ENCODE results near the gene OTOP3. TPM values are rescaled to one million over a fixed set of nuclear protein-coding genes. Genes with fewer than 3 reads are reported as not detected.

Gene OTOP3
- total RNA-seq, 1 experiment from 2014 or later, result not detected

GRCh38 chr17:74950207-74950606 is 14.5 kb downstream of the OTOP3 start:
- Histone ChIP-seq H3K9ac (ENCODE audit: low read length) (no peak overlapping the region), H3K9me2 (replicated peaks; ENCODE audit: low read length) (no peaks in the 10 kb centered on the region), H4K20me1 (ENCODE audit: low read length) (no peaks in the 10 kb centered on the region), H2AFZ (ENCODE audit: low read length) (no peak overlapping the region), H3K36me3 (ENCODE audit: low read depth, low read length) (no peaks in the 10 kb centered on the region), H3K4me1 (ENCODE audit: insufficient read depth, low read length) (peaks cover 10% of the 10 kb centered on the region; the same call in 1 of the 2 replicates), H3K27ac (ENCODE audit: low read length) (no peak overlapping the region), H3K9me3 (ENCODE audit: low read length) (no peaks in the 10 kb centered on the region), H3K27me3 (ENCODE audit: low read length) (no peaks in the 10 kb centered on the region), H3K4me3 (ENCODE audit: low read length) (no peak overlapping the region), H3F3A (ENCODE audit: low read length, unreplicated experiment) (no peaks in the 10 kb centered on the region), H3K79me2 (ENCODE audit: low read length) (no peaks in the 10 kb centered on the region), H3K4me2 (ENCODE audit: low read length) (no peak overlapping the region)
- intact Hi-C loops (cut with micrococcal nuclease), result no loop called here
- ChIA-PET CTCF (no interaction called here), POLR2A (ENCODE audit: unreplicated experiment) (no interaction called here)
- BruUV-seq (replicated peaks), result no TSS peak
- DNase-seq, result peak; percentile 33
- peak; percentile 45 for ATAC-seq
- TF ChIP-seq, protein P1, sequence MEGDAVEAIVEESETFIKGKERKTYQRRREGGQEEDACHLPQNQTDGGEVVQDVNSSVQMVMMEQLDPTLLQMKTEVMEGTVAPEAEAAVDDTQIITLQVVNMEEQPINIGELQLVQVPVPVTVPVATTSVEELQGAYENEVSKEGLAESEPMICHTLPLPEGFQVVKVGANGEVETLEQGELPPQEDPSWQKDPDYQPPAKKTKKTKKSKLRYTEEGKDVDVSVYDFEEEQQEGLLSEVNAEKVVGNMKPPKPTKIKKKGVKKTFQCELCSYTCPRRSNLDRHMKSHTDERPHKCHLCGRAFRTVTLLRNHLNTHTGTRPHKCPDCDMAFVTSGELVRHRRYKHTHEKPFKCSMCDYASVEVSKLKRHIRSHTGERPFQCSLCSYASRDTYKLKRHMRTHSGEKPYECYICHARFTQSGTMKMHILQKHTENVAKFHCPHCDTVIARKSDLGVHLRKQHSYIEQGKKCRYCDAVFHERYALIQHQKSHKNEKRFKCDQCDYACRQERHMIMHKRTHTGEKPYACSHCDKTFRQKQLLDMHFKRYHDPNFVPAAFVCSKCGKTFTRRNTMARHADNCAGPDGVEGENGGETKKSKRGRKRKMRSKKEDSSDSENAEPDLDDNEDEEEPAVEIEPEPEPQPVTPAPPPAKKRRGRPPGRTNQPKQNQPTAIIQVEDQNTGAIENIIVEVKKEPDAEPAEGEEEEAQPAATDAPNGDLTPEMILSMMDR (conservative IDR thresholded peaks at IDR 0.05; ENCODE audit: low read depth, low read length), result no peak
- TF ChIP-seq EZH2phosphoT487 (IDR thresholded peaks at IDR 0.05; ENCODE audit: borderline replicate concordance, low read length) (no peak), EZH2 (IDR thresholded peaks at IDR 0.05; ENCODE audit: low read length, unreplicated experiment) (no peak)

DNA sequence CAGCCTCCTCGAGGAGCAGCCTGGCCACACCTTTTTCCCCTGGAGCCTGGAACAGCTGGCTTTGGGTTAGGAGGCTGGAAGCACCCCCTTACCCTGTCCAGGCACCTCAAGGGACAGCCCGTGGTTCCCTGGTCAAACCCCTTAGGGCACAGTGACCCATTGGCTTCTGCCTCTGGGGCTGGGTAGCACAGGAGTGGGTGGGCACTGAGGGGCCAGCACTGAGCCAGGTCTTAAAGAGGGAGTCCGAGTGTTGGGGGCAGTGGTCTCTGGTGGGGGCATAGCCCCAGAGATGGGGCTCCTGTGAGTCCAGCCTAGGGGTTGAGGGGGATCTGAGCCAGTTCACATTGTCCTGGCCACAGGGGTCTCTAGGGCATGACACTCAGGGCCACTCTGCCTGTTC is 15.4 kb downstream of the OTOP3 start:
- Histone ChIP-seq H2AFZ (ENCODE audit: low read length) (no peak overlapping the region), H3K4me2 (ENCODE audit: low read length) (no peak overlapping the region), H3K9me2 (replicated peaks; ENCODE audit: low read length) (no peaks in the 10 kb centered on the region), H4K20me1 (ENCODE audit: low read length) (no peaks in the 10 kb centered on the region), H3K4me1 (ENCODE audit: insufficient read depth, low read length) (peaks cover 5% of the 10 kb centered on the region; the same call in 1 of the 2 replicates), H3K4me3 (ENCODE audit: low read length) (no peak overlapping the region), H3K36me3 (ENCODE audit: low read depth, low read length) (no peaks in the 10 kb centered on the region), H3K79me2 (ENCODE audit: low read length) (no peaks in the 10 kb centered on the region), H3K9ac (ENCODE audit: low read length) (no peak overlapping the region), H3K27me3 (ENCODE audit: low read length) (no peaks in the 10 kb centered on the region), H3F3A (ENCODE audit: low read length, unreplicated experiment) (no peaks in the 10 kb centered on the region), H3K9me3 (ENCODE audit: low read length) (no peaks in the 10 kb centered on the region), H3K27ac (ENCODE audit: low read length) (no peak overlapping the region)
- DNase-seq (no peak), ATAC-seq (no peak)
- POLR2A ChIA-PET (ENCODE audit: unreplicated experiment), result no interaction called here
- CTCF ChIA-PET, result no interaction called here
- intact Hi-C loops (cut with micrococcal nuclease), result no loop called here
- no peak for TF ChIP-seq EZH2 (IDR thresholded peaks at IDR 0.05; ENCODE audit: low read length, unreplicated experiment)
- TF ChIP-seq, protein P1 (conservative IDR thresholded peaks at IDR 0.05; ENCODE audit: low read depth, low read length), result no peak
- TF ChIP-seq EZH2phosphoT487 (IDR thresholded peaks at IDR 0.05; ENCODE audit: borderline replicate concordance, low read length), result no peak
- TSS peak; percentile 38 for BruUV-seq (replicated peaks)

DNA sequence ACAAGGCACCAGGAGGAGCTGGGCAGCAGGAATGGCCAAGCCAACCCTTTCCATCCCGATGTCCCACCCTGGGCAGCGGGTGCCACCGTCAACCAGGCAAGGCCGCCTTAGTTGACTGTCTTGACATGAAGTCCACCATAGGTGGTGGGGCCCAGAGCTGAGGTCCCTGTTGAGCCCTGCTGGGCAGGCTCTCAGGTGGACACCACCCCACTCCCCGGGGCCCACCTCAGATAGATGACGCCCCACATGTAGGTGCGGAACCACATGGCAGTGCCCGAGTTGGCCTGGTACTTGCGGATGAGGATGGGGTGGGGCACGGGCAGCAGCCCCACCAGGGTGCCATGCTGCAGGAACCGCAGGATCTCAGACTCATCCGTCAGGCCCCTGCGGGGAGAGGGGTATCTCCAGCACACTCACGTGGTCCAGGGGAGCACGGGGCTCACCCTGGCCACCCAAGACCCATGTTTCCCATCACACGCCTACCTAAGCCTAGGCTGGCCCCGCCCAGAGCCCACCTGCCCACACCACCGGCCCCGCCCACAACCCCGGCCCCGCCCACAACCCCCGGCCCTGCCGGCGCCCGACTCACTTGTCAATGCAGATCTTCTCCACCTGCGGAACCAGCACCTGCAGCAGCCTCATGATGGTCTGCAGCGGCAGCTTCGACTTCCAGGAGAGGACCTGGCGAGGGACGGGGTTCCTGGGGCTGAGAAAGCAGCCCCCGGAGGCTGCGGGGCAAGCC is 16.2 kb downstream of the OTOP3 start:
- BruUV-seq (replicated peaks), result no TSS peak
- POLR2A ChIA-PET (ENCODE audit: unreplicated experiment), result no interaction called here
- H3K27me3 ChIP-seq (ENCODE audit: low read length), result no peaks in the 10 kb centered on the region
- H3K36me3 ChIP-seq (ENCODE audit: low read depth, low read length), result no peaks in the 10 kb centered on the region
- H3F3A ChIP-seq (ENCODE audit: low read length, unreplicated experiment), result no peaks in the 10 kb centered on the region
- H3K4me1 ChIP-seq (ENCODE audit: insufficient read depth, low read length), result peaks cover 5% of the 10 kb centered on the region; the same call in 1 of the 2 replicates
- no peak overlapping the region for H3K27ac ChIP-seq (ENCODE audit: low read length)
- H3K9ac ChIP-seq (ENCODE audit: low read length), result no peak overlapping the region
- ATAC-seq (no peak), DNase-seq (no peak)
- no peaks in the 10 kb centered on the region for H3K9me3 ChIP-seq (ENCODE audit: low read length)
- H4K20me1 ChIP-seq (ENCODE audit: low read length), result no peaks in the 10 kb centered on the region
- no peaks in the 10 kb centered on the region for H3K9me2 ChIP-seq (replicated peaks; ENCODE audit: low read length)
- CTCF ChIA-PET, result no interaction called here
- H3K79me2 ChIP-seq (ENCODE audit: low read length), result no peaks in the 10 kb centered on the region
- no peak overlapping the region for H2AFZ ChIP-seq (ENCODE audit: low read length)
- no peak overlapping the region for H3K4me3 ChIP-seq (ENCODE audit: low read length)
- no peak overlapping the region for H3K4me2 ChIP-seq (ENCODE audit: low read length)
- intact Hi-C loops (cut with micrococcal nuclease), result no loop called here
- TF ChIP-seq, protein P1 (conservative IDR thresholded peaks at IDR 0.05; ENCODE audit: low read depth, low read length), result no peak
- TF ChIP-seq EZH2 (IDR thresholded peaks at IDR 0.05; ENCODE audit: low read length, unreplicated experiment) (no peak), EZH2phosphoT487 (IDR thresholded peaks at IDR 0.05; ENCODE audit: borderline replicate concordance, low read length) (no peak)

Data from PC-3 (cell line).